GM10847 (cell line): ENCODE data around the gene NDST4.

ENCODE experiments used
- POLR2A ChIP-seq: IDR thresholded peaks from 2 replicates; pipeline ENCODE4 v1.6.1; 2011; ENCODE audit not compliant: insufficient read length; ENCODE audit errors: extremely low read depth

The NDST4 gene

GRCh38 chr4:114875630-114876029 is 237.8 kb downstream of the NDST4 start:
- TF ChIP-seq POLR2A = no peak

GRCh38 chr4:114874321-114874720 is 239.1 kb downstream of the NDST4 start:
- TF ChIP-seq POLR2A = no peak

GRCh38 chr4:114870987-114871386 is 242.4 kb downstream of the NDST4 start:
- TF ChIP-seq POLR2A = no peak

GRCh38 chr4:114866901-114867670 is 246.3 kb downstream of the NDST4 start:
- TF ChIP-seq POLR2A = no peak

GRCh38 chr4:114864060-114864459 is 249.4 kb downstream of the NDST4 start:
- TF ChIP-seq POLR2A = no peak

GRCh38 chr4:114860786-114861185 is 252.6 kb downstream of the NDST4 start:
- TF ChIP-seq POLR2A = no peak

GRCh38 chr4:114857831-114858230 is 255.6 kb downstream of the NDST4 start:
- TF ChIP-seq POLR2A = no peak

- TF ChIP-seq POLR2A = no peak
Observed at GRCh38 chr4:114839986-114840385, 273.4 kb downstream of the NDST4 start.

GRCh38 chr4:114830628-114831027 is 282.8 kb downstream of the NDST4 start:
- TF ChIP-seq POLR2A = no peak

- TF ChIP-seq POLR2A = no peak
Observed at GRCh38 chr4:114827651-114828050, 285.8 kb downstream of the NDST4 start.

- no peak for TF ChIP-seq POLR2A
Observed at GRCh38 chr4:114815760-114816159, 297.7 kb downstream of the NDST4 start.

GRCh38 chr4:114813961-114814360 is 299.5 kb downstream of the NDST4 start:
- no peak for TF ChIP-seq POLR2A

GRCh38 chr4:114811564-114812301 is 301.7 kb downstream of the NDST4 start:
- no peak for TF ChIP-seq POLR2A

GRCh38 chr4:114807759-114808404 is 305.5 kb downstream of the NDST4 start:
- TF ChIP-seq POLR2A = no peak

- TF ChIP-seq POLR2A = no peak
Observed at GRCh38 chr4:114807357-114807756, 306.1 kb downstream of the NDST4 start.

- TF ChIP-seq POLR2A = no peak
Observed at GRCh38 chr4:114791976-114792375, 321.4 kb downstream of the NDST4 start.

- no peak for TF ChIP-seq POLR2A
Observed at GRCh38 chr4:114785570-114785969, 327.9 kb downstream of the NDST4 start.

GRCh38 chr4:114783215-114783595 is 330.2 kb downstream of the NDST4 start:
- no peak for TF ChIP-seq POLR2A
